ENCODE measurements around the gene UBE2J2. TPM values are rescaled to one million over a fixed set of nuclear protein-coding genes. Genes with fewer than 3 reads are reported as not detected.

Gene UBE2J2
- total and polyA plus RNA-seq, 2 experiments from 2014 or later, result 47.1 to 70.2 TPM

DNA sequence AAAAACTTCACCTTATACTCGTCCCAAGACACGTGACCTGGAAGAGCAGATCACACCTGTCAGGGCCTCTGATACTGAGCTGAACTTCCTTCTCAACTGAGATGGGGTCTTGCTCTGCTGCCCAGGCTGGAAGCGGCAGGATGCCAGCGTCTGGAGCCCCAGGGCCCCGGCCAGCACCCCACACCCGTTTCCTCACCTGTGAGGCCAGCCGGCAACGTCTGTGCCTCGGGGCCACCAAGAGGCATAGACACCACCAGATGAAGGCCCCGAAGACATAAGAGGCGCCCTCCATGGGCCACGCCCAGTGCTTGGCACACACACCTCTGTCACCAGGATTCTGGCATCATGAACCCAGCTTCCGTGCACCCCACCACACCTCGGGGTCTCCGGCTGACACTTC, 50.3 kb downstream of the UBE2J2 start (continued):
- TF ChIP-seq, protein P1, sequence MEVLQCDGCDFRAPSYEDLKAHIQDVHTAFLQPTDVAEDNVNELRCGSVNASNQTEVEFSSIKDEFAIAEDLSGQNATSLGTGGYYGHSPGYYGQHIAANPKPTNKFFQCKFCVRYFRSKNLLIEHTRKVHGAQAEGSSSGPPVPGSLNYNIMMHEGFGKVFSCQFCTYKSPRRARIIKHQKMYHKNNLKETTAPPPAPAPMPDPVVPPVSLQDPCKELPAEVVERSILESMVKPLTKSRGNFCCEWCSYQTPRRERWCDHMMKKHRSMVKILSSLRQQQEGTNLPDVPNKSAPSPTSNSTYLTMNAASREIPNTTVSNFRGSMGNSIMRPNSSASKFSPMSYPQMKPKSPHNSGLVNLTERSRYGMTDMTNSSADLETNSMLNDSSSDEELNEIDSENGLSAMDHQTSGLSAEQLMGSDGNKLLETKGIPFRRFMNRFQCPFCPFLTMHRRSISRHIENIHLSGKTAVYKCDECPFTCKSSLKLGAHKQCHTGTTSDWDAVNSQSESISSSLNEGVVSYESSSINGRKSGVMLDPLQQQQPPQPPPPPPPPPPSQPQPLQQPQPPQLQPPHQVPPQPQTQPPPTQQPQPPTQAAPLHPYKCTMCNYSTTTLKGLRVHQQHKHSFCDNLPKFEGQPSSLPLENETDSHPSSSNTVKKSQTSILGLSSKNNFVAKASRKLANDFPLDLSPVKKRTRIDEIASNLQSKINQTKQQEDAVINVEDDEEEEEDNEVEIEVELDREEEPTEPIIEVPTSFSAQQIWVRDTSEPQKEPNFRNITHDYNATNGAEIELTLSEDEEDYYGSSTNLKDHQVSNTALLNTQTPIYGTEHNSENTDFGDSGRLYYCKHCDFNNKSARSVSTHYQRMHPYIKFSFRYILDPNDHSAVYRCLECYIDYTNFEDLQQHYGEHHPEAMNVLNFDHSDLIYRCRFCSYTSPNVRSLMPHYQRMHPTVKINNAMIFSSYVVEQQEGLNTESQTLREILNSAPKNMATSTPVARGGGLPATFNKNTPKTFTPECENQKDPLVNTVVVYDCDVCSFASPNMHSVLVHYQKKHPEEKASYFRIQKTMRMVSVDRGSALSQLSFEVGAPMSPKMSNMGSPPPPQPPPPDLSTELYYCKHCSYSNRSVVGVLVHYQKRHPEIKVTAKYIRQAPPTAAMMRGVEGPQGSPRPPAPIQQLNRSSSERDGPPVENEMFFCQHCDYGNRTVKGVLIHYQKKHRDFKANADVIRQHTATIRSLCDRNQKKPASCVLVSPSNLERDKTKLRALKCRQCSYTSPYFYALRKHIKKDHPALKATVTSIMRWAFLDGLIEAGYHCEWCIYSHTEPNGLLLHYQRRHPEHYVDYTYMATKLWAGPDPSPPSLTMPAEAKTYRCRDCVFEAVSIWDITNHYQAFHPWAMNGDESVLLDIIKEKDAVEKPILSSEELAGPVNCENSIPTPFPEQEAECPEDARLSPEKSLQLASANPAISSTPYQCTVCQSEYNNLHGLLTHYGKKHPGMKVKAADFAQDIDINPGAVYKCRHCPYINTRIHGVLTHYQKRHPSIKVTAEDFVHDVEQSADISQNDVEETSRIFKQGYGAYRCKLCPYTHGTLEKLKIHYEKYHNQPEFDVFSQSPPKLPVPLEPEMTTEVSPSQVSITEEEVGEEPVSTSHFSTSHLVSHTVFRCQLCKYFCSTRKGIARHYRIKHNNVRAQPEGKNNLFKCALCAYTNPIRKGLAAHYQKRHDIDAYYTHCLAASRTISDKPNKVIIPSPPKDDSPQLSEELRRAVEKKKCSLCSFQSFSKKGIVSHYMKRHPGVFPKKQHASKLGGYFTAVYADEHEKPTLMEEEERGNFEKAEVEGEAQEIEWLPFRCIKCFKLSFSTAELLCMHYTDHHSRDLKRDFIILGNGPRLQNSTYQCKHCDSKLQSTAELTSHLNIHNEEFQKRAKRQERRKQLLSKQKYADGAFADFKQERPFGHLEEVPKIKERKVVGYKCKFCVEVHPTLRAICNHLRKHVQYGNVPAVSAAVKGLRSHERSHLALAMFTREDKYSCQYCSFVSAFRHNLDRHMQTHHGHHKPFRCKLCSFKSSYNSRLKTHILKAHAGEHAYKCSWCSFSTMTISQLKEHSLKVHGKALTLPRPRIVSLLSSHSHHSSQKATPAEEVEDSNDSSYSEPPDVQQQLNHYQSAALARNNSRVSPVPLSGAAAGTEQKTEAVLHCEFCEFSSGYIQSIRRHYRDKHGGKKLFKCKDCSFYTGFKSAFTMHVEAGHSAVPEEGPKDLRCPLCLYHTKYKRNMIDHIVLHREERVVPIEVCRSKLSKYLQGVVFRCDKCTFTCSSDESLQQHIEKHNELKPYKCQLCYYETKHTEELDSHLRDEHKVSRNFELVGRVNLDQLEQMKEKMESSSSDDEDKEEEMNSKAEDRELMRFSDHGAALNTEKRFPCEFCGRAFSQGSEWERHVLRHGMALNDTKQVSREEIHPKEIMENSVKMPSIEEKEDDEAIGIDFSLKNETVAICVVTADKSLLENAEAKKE (CRISPR knock-in tag; IDR thresholded peaks at IDR 0.05), result no peak
- TF ChIP-seq EZH2phosphoT487 (IDR thresholded peaks at IDR 0.05; ENCODE audit: unreplicated experiment), result no peak
- TF ChIP-seq, protein P2, sequence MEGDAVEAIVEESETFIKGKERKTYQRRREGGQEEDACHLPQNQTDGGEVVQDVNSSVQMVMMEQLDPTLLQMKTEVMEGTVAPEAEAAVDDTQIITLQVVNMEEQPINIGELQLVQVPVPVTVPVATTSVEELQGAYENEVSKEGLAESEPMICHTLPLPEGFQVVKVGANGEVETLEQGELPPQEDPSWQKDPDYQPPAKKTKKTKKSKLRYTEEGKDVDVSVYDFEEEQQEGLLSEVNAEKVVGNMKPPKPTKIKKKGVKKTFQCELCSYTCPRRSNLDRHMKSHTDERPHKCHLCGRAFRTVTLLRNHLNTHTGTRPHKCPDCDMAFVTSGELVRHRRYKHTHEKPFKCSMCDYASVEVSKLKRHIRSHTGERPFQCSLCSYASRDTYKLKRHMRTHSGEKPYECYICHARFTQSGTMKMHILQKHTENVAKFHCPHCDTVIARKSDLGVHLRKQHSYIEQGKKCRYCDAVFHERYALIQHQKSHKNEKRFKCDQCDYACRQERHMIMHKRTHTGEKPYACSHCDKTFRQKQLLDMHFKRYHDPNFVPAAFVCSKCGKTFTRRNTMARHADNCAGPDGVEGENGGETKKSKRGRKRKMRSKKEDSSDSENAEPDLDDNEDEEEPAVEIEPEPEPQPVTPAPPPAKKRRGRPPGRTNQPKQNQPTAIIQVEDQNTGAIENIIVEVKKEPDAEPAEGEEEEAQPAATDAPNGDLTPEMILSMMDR (conservative IDR thresholded peaks at IDR 0.05; ENCODE audit: low read depth in 2 of 2), result no peak
- no peak for TF ChIP-seq NANOG (IDR thresholded peaks at IDR 0.05; ENCODE audit: borderline replicate concordance)
- no peak for TF ChIP-seq JUNB (IDR thresholded peaks at IDR 0.05; ENCODE audit: unreplicated experiment)
- TF ChIP-seq, protein P3, sequence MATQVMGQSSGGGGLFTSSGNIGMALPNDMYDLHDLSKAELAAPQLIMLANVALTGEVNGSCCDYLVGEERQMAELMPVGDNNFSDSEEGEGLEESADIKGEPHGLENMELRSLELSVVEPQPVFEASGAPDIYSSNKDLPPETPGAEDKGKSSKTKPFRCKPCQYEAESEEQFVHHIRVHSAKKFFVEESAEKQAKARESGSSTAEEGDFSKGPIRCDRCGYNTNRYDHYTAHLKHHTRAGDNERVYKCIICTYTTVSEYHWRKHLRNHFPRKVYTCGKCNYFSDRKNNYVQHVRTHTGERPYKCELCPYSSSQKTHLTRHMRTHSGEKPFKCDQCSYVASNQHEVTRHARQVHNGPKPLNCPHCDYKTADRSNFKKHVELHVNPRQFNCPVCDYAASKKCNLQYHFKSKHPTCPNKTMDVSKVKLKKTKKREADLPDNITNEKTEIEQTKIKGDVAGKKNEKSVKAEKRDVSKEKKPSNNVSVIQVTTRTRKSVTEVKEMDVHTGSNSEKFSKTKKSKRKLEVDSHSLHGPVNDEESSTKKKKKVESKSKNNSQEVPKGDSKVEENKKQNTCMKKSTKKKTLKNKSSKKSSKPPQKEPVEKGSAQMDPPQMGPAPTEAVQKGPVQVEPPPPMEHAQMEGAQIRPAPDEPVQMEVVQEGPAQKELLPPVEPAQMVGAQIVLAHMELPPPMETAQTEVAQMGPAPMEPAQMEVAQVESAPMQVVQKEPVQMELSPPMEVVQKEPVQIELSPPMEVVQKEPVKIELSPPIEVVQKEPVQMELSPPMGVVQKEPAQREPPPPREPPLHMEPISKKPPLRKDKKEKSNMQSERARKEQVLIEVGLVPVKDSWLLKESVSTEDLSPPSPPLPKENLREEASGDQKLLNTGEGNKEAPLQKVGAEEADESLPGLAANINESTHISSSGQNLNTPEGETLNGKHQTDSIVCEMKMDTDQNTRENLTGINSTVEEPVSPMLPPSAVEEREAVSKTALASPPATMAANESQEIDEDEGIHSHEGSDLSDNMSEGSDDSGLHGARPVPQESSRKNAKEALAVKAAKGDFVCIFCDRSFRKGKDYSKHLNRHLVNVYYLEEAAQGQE (IDR thresholded peaks at IDR 0.05; ENCODE audit: unreplicated experiment), result no peak
- TF ChIP-seq POLR2AphosphoS5 (IDR thresholded peaks at IDR 0.05; ENCODE audit: low read depth), result no peak
- TF ChIP-seq, protein P4, sequence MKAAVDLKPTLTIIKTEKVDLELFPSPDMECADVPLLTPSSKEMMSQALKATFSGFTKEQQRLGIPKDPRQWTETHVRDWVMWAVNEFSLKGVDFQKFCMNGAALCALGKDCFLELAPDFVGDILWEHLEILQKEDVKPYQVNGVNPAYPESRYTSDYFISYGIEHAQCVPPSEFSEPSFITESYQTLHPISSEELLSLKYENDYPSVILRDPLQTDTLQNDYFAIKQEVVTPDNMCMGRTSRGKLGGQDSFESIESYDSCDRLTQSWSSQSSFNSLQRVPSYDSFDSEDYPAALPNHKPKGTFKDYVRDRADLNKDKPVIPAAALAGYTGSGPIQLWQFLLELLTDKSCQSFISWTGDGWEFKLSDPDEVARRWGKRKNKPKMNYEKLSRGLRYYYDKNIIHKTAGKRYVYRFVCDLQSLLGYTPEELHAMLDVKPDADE (IDR thresholded peaks at IDR 0.05), result no peak

All from GM23338 (cell line).